HG03571 (cell line): ENCODE results near the gene HLA-C.
"Not testable (repeated sequence)": the region's sequence is repeated elsewhere in the genome, so short reads cannot be mapped to it uniquely, and the experiment has no call there.

ENCODE experiments used
- ATAC-seq: cut with Tn5 transposase; IDR thresholded peaks from one replicate; pipeline ENCODE4 v1.9.1; 2021; ENCODE audit not compliant: unreplicated experiment

HLA-C gene

DNA sequence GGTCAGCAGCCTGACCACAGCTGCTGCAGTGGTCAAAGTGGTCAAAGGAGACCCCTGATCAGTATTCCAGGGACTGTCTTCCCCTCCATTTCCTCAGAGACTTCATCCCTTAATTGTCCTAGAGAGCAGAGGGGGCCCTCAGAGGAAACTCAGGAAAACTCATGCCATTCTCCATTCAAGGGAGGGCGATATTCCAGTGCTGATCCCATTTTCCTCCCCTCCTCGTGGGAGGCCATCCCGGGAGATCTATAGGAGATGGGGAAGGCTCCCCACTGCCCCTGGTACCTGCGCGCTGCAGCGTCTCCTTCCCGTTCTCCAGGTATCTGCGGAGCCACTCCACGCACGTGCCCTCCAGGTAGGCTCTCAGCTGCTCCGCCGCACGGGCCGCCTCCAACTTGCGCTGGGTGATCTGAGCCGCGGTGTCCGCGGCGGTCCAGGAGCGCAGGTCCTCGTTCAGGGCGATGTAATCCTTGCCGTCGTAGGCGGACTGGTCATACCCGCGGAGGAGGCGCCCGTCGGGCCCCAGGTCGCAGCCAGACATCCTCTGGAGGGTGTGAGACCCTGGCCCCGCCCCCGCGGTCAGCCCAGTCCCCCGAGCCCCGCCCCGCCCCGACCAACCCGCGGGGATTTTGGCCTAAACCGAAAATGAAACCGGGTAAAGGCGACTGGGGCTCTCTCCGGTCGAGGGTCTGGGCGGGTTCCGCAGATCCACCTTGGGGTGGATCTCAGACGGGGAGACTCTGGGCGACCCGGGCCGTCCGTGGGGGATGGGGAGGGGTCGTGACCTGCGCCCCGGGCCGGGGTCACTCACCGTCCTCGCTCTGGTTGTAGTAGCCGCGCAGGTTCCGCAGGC is 878 bp downstream of the HLA-C start:
- ATAC-seq, result no peak

- no peak for ATAC-seq
These were observed 3.1 kb downstream of the HLA-C start for GRCh38 chr6:31268836-31269235.

GRCh38 chr6:31268369-31268765 is 3.5 kb downstream of the HLA-C start:
- no peak for ATAC-seq

- no peak for ATAC-seq
These were observed 4.1 kb downstream of the HLA-C start for GRCh38 chr6:31267651-31268368.

DNA sequence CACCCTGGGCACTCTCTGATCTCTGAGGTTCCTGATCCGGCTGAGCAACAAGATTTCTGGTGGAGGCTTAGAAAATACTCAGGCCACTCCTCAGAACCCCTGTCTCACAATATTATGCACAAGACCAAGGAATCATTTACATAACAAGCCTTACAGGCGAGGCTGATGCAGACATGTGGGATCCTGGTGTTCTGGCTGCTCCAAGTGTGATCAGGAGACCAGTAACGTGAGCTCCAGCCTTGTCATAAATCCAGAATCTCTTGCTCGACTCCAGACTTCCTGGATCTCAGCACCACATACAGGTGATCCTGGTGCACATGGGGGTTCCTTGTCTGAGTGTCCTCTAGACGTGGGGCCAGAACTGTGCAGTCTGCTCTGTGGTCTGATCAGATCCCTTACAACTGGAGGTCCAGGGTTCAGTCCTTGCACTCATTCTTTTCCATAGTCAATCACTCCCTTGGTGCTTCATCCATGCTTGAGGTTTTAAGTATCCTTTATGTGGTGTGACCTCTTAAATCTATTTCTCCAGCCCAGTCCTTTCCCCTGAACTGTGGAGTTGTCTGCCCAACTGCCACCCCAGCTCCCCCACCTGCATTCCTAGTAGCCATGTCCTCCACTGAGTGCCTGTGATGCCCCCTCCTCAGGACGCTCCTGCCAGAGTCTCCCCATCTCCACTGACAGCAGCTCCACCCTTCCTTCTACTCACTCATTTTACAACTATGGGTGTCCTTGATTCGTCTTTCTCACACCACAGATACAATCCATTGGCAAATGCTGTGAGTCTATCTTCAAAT is 5.1 kb downstream of the HLA-C start:
- no peak for ATAC-seq

GRCh38 chr6:31265926-31266325 is 6.0 kb downstream of the HLA-C start:
- ATAC-seq, result no peak

DNA sequence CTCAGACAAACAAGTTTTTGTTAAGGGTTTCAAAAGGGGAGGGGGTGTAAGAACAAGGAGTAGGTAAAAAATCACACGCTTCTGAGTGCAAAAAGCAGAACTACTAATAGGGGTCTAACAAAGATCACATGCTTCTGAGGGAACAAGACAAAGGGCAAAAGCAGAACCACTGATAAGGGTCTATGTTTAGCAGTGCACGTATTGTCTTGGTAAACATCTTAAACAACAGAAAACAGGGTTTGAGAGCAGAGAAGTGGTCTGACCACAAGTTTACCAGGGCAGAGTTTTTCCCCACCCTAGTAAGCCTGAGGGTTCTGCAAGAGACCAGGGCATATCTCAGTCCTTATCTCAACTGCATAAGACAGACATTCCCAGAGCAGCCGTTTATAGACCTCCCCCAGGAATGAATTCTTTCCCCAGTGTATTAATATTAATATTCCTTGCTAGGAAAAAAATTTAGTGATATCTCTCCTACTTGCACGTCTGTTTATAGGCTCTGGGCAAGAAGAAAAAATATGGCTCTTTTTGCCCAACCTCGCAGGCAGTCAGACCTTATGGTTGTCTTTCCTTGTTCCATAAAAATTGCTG is 8.5 kb downstream of the HLA-C start:
- ATAC-seq, result not testable (repeated sequence)

DNA sequence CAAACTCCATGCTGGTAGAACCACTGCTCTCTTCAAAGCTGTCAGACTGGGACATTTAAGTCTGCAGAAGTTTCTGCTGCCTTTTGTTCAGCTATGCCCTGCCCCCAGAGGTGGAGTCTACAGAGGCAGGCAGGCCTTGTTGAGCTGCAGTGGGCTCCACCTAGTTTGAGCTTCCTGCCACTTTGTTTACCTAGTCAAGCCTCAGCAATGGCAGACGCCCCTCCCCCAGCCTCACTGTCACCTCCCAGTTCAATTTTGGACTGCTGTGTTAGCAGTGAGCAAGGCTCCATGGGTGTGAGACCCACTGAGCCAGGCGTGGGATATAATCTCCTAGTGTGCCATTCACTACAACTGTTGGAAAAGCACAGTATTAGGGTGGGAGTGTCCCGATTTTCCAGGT is 11.9 kb downstream of the HLA-C start:
- ATAC-seq, result not testable (repeated sequence)

GRCh38 chr6:31252625-31253024 is 19.3 kb downstream of the HLA-C start:
- ATAC-seq, result no peak

DNA sequence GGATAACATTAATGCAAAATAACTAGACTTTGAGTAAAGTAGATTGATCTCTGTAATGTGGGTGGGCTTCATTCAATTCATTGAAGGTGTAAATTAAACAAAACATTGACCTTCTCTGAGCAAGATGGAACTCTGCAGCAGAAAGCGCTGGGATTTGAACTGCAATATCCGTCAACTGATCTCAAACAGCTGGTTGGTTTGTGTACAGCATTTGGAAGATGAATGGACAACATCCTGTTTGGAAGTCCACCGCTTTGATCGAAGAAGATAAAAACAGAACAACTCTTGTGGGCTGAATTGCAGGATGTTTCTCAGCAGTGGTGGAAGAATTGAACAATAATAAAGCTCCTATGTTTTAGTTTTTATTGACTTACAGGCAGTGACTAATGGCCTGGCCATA is 20.6 kb downstream of the HLA-C start:
- ATAC-seq, result no peak

- no peak for ATAC-seq
These were observed 22.7 kb downstream of the HLA-C start for GRCh38 chr6:31249184-31249583.

DNA sequence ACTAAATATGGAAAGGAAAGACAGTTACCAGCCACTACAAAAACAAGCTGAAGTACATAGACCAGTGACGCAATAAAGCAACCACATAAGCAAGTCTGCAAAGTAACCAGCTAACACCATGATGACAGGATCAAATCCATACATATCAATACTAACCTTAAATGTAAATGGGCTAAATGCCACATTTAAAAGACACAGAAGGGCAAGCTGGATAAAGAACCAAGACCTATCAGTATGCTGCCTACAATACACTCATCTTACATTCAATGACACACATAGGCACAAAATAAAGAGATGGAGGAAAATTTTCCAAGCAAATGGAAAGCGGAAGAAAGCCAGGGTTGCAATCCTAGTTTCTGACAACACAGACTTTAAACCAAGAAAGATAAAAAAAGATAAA is 24.1 kb downstream of the HLA-C start:
- no peak for ATAC-seq

GRCh38 chr6:31246051-31246521 is 25.8 kb downstream of the HLA-C start:
- ATAC-seq, result no peak

GRCh38 chr6:31243508-31243907 is 28.4 kb downstream of the HLA-C start:
- ATAC-seq, result no peak

GRCh38 chr6:31239854-31240253 is 32.0 kb downstream of the HLA-C start:
- no peak for ATAC-seq

DNA sequence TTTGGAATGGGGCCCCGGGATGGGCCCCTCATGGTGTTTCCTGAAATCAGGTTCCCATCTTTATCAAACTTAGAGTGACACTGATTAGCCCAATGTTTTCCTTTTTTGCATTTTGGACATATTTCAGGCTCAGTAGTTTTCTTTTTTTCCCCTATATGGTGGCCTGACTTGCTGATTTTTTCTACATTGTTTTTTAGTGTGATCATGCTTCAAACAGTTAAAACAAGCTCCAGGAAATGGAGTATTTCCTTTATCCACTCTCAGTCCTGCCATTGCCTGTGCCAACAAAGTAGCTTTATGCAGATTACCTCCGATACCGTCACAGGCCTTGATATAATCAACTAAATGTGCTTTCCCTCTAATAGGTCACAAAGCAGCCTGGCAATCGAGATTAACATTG is 37.8 kb downstream of the HLA-C start:
- not testable (repeated sequence) for ATAC-seq

GRCh38 chr6:31228476-31228875 is 43.4 kb downstream of the HLA-C start:
- ATAC-seq, result no peak

DNA sequence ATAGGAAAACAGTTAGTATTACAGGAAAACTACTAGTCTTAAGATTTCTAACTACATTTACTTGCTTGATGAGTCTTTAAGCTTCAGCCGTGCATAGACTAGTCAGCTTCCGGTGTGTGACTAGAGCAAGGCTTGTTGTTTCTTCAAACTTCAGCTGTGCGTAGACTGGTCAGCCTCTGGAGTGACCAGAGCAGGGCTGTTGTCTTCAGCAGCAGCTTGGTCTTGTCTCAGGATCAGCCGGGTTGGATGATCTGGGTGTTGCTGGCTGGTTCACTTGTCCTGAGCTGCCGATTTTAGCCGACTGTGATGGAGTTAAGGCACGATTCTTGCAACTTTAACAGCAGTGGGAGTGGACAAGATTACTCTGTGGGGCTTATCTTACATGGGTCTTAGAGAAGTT is 44.7 kb downstream of the HLA-C start:
- ATAC-seq, result no peak

DNA sequence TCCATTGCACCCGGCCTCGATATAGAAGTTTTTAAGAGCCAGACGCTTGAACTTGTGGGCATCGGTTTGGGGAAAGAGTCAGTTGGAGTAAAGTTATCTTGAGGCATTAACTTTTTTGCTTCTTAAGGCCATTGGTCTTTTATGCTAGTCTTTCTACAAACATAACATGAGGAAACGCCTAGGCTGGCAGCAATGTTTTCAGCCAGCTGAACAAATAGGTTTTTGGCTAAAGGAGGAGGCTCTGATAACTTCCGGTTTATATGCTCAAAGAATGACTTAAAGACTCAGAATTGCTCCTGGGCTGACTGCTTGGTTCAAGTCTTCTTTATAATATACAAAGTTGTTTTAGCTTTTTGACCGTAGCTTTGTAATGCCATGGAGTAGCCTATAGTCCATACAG is 46.2 kb downstream of the HLA-C start:
- ATAC-seq, result no peak

- no peak for ATAC-seq
These were observed 49.4 kb downstream of the HLA-C start for GRCh38 chr6:31222496-31222895.
